Caco-2 (cell line): ENCODE results near the gene MARCHF6. TPM values are rescaled to one million over a fixed set of nuclear protein-coding genes. Genes with fewer than 3 reads are reported as not detected.

ENCODE experiments used
- BruUV-seq: library from RNA; stranded (reverse); fragments of 400-500 nt; replicated peaks from 2 replicates; lab custom pipeline; 2021; lab: Mats Ljungman, UMichigan
- CTCF ChIA-PET: fragments of 300-600 bp; sonication (Branson Sonifier 250); formaldehyde crosslinking; loops from one replicate; lab custom pipeline; 2022; ENCODE audit warnings: antibody characterized with exemption; lab: Charles Lee
- POLR2A ChIA-PET: fragments of 300-600 bp; sonication (Branson Sonifier 250); formaldehyde crosslinking; loops from one replicate; lab custom pipeline; 2022; ENCODE audit warnings: antibody characterized with exemption; lab: Charles Lee
- DNase-seq, 2 experiments: peaks; one replicate each; pipeline versions ENCODE4 v3.0.0 to v3.0.0-alpha.2; 2020 to 2022
- H3K27me3 ChIP-seq: replicated peaks from 2 replicates; pipeline ENCODE4 v1.6.0; 2011; ENCODE audit warnings: low read length; ENCODE audit not compliant: control insufficient read depth, insufficient read depth
- H3K36me3 ChIP-seq: 2 replicates; pipeline ENCODE4 v1.5.1; 2011; ENCODE audit warnings: low read length; ENCODE audit not compliant: control insufficient read depth, insufficient read depth
- H3K4me1 ChIP-seq: fragments of 250-450 bp; sonication (Bioruptor Pico); 2 replicates; pipeline ENCODE4 v1.5.1; 2020; ENCODE audit warnings: mild to moderate bottlenecking
- H3K4me3 ChIP-seq: 2 replicates; pipeline ENCODE4 v1.5.1; 2011; ENCODE audit warnings: low read depth, mild to moderate bottlenecking, control low read depth, low read length
- H3K9me3 ChIP-seq: fragments of 250-450 bp; sonication (Bioruptor Pico); 2 replicates; pipeline ENCODE4 v1.5.1; 2020; ENCODE audit warnings: mild to moderate bottlenecking, moderate library complexity
- H3K27ac Mint-ChIP-seq: one replicate; pipeline ENCODE4 v1.8.0; 2022; ENCODE audit warnings: mixed read lengths; ENCODE audit not compliant: unreplicated experiment
- H3K27me3 Mint-ChIP-seq: one replicate; pipeline ENCODE4 v1.8.0; 2022; ENCODE audit warnings: mixed read lengths; ENCODE audit not compliant: insufficient read depth, unreplicated experiment
- H3K36me3 Mint-ChIP-seq: one replicate; pipeline ENCODE4 v1.8.0; 2022; ENCODE audit warnings: mild to moderate bottlenecking, mixed read lengths; ENCODE audit not compliant: insufficient read depth, unreplicated experiment
- H3K4me1 Mint-ChIP-seq: one replicate; pipeline ENCODE4 v1.8.0; 2022; ENCODE audit warnings: low read depth, mixed read lengths; ENCODE audit not compliant: unreplicated experiment
- H3K4me3 Mint-ChIP-seq: one replicate; pipeline ENCODE4 v1.8.0; 2022; ENCODE audit warnings: mild to moderate bottlenecking, moderate library complexity, mixed read lengths; ENCODE audit not compliant: unreplicated experiment
- H3K9me3 Mint-ChIP-seq: one replicate; pipeline ENCODE4 v1.8.0; 2022; ENCODE audit warnings: mixed read lengths; ENCODE audit not compliant: unreplicated experiment
- intact Hi-C: fragments of 100-400 bp; cut with micrococcal nuclease; formaldehyde crosslinking; loops from one replicate; pipeline ENCODE4 v1.10.0; 2022; ENCODE audit not compliant: unreplicated experiment
- total RNA-seq: library from RNA; stranded (reverse); gene quantifications from 2 replicates; pipeline ENCODE4 v1.2.3, GENCODE V29; 2022
- TF ChIP-seq, protein P1 (sequence below), 2 experiments: fragments of 200-600 bp in 1 of 2; IDR thresholded peaks; 1 replicate in 1 of 2; 2 replicates in 1 of 2; pipeline versions ENCODE4 v1.5.1 to v1.8.0; 2011 to 2022; ENCODE audit warnings: antibody characterized with exemption in 1 of 2, control low read depth in 1 of 2, inconsistent platforms in 1 of 2, low read depth in 1 of 2, low read length in 1 of 2, mild to moderate bottlenecking in 1 of 2, moderate library complexity in 1 of 2; ENCODE audit not compliant: insufficient read depth in 1 of 2, severe bottlenecking in 1 of 2, unreplicated experiment in 1 of 2

The MARCHF6 gene
- total RNA-seq, 1 experiment from 2014 or later, result 123 TPM

GRCh38 chr5:10328323-10328722 lies 25.2 kb upstream of the MARCHF6 start:
- Histone ChIP-seq H3K9me3 (no peaks in the 10 kb centered on the region), H3K36me3 (no peaks in the 10 kb centered on the region), H3K4me1 (0 out of 2 replicates have a peak, but pooled peaks cover 3% of the 10 kb centered on the region), H3K4me3 (no peak overlapping the region), H3K27me3 (no peaks in the 10 kb centered on the region)
- ChIA-PET CTCF (interaction anchor here (0.6 kb wide), 1 partner anchor 15 kb away, joined by 3 read pairs; no protein-coding TSS in a partner anchor), POLR2A (no interaction called here)
- Mint-ChIP-seq H3K4me3 (no peak overlapping the region), H3K27me3 (no peaks in the 10 kb centered on the region), H3K27ac (no peak overlapping the region), H3K9me3 (no peaks in the 10 kb centered on the region), H3K36me3 (no peaks in the 10 kb centered on the region), H3K4me1 (peaks cover 7% of the 10 kb centered on the region)
- no peak for DNase-seq
- TF ChIP-seq, protein P1, sequence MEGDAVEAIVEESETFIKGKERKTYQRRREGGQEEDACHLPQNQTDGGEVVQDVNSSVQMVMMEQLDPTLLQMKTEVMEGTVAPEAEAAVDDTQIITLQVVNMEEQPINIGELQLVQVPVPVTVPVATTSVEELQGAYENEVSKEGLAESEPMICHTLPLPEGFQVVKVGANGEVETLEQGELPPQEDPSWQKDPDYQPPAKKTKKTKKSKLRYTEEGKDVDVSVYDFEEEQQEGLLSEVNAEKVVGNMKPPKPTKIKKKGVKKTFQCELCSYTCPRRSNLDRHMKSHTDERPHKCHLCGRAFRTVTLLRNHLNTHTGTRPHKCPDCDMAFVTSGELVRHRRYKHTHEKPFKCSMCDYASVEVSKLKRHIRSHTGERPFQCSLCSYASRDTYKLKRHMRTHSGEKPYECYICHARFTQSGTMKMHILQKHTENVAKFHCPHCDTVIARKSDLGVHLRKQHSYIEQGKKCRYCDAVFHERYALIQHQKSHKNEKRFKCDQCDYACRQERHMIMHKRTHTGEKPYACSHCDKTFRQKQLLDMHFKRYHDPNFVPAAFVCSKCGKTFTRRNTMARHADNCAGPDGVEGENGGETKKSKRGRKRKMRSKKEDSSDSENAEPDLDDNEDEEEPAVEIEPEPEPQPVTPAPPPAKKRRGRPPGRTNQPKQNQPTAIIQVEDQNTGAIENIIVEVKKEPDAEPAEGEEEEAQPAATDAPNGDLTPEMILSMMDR (IDR thresholded peaks at IDR 0.05; ENCODE audit: insufficient read depth in 1 of 2, low read depth in 1 of 2, low read length in 1 of 2, severe bottlenecking in 1 of 2, unreplicated experiment in 1 of 2), result no peak
- BruUV-seq, result no TSS peak
- intact Hi-C loops, result no loop called here

DNA sequence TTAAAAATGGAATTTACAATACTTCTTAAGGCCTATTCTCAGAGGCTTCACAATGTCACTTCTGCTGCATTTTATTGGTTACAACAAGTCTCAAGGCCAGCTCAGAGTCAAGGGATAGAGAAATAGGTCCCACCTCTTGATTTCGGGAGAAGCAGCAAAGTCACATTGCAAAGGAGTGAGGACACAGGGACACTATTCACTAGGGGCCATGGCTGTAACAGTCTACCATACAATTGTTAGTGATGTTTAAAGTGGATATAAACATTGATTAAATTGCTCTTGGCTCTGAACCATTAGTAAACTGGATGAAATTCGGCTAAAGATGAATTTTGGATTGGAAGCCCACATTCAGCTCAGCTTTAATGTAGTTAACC lies 24.1 kb upstream of the MARCHF6 start:
- H3K4me3 ChIP-seq, result no peak overlapping the region
- Mint-ChIP-seq H3K4me3 (no peak overlapping the region), H3K27me3 (no peaks in the 10 kb centered on the region), H3K9me3 (no peaks in the 10 kb centered on the region), H3K36me3 (no peaks in the 10 kb centered on the region), H3K27ac (no peak overlapping the region), H3K4me1 (peaks cover 10% of the 10 kb centered on the region)
- H3K27me3 ChIP-seq, result no peaks in the 10 kb centered on the region
- intact Hi-C loops, result no loop called here
- DNase-seq, result no peak
- POLR2A ChIA-PET, result no interaction called here
- no peaks in the 10 kb centered on the region for H3K9me3 ChIP-seq
- H3K4me1 ChIP-seq, result 0 out of 2 replicates have a peak, but pooled peaks cover 3% of the 10 kb centered on the region
- CTCF ChIA-PET, result interaction anchor here (0.6 kb wide), 1 partner anchor 15 kb away, joined by 4 read pairs; no protein-coding TSS in a partner anchor
- TF ChIP-seq, protein P1 (IDR thresholded peaks at IDR 0.05; ENCODE audit: insufficient read depth in 1 of 2, low read depth in 1 of 2, low read length in 1 of 2, severe bottlenecking in 1 of 2, unreplicated experiment in 1 of 2), result no peak
- no peaks in the 10 kb centered on the region for H3K36me3 ChIP-seq
- no TSS peak for BruUV-seq

DNA sequence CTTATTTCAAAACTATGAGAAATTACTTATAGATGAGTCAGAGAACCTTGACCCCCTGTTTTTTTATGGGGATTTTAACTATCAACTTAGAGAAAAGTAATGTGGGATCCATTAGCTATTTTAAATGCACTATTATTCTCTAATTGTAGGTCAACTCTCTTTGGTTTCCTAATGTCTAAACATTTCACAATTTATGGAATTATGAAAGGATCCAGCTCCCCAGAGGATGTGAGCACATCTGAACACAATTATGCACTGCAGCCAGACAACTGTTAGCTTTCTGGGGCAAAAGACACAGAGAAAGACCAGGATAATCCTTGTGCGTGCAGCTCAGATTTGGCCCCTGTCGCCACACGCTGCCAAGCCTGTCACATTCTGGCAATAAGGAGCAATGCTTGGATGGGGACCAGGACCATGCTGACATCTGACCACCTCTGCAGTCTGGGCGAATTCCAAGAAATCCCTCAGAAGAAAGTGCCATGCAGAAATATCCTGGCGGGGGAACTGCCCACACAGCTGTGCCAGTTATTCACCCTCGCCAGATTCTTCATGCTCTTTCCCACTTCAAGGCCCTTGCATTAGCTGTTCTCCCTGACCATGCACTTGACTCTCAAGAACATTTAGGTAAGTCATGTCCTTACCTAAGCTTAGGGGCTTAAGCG lies 23.5 kb upstream of the MARCHF6 start:
- Mint-ChIP-seq H3K4me3 (no peak overlapping the region), H3K4me1 (peaks cover 13% of the 10 kb centered on the region), H3K27me3 (no peaks in the 10 kb centered on the region), H3K9me3 (no peaks in the 10 kb centered on the region), H3K27ac (no peak overlapping the region), H3K36me3 (no peaks in the 10 kb centered on the region)
- intact Hi-C loops, result no loop called here
- ChIA-PET POLR2A (no interaction called here), CTCF (interaction anchor here (0.6 kb wide), 1 partner anchor 14 kb away, joined by 4 read pairs; no protein-coding TSS in a partner anchor)
- H3K4me3 ChIP-seq, result no peak overlapping the region
- H3K27me3 ChIP-seq, result no peaks in the 10 kb centered on the region
- H3K4me1 ChIP-seq, result no peaks in the 10 kb centered on the region
- TF ChIP-seq, protein P1 (IDR thresholded peaks at IDR 0.05; ENCODE audit: insufficient read depth in 1 of 2, low read depth in 1 of 2, low read length in 1 of 2, severe bottlenecking in 1 of 2, unreplicated experiment in 1 of 2), result no peak
- BruUV-seq, result no TSS peak
- H3K9me3 ChIP-seq, result no peaks in the 10 kb centered on the region
- H3K36me3 ChIP-seq, result no peaks in the 10 kb centered on the region
- DNase-seq, result no peak
